Dermis microvascular lymphatic vessel endothelial cell (primary cell): ENCODE measurements around the gene RBM28. TPM values are rescaled to one million over a fixed set of nuclear protein-coding genes. Genes with fewer than 3 reads are reported as not detected.

Experiments used
- DNase-seq, 2 donors: peaks; one replicate each; pipeline versions ENCODE4 v3.0.0 to v3.0.0-alpha.2; 2010; ENCODE audit warnings: low read depth in 2 of 2
- total RNA-seq: library from RNA; depleted of rRNA; stranded (reverse); fragments of >200 nt; gene quantifications from 2 replicates; pipeline ENCODE4 v1.2.1, GENCODE V29; 2014

Gene RBM28
- total RNA-seq, 1 donor from 2014 or later, result 6.5 TPM

DNA sequence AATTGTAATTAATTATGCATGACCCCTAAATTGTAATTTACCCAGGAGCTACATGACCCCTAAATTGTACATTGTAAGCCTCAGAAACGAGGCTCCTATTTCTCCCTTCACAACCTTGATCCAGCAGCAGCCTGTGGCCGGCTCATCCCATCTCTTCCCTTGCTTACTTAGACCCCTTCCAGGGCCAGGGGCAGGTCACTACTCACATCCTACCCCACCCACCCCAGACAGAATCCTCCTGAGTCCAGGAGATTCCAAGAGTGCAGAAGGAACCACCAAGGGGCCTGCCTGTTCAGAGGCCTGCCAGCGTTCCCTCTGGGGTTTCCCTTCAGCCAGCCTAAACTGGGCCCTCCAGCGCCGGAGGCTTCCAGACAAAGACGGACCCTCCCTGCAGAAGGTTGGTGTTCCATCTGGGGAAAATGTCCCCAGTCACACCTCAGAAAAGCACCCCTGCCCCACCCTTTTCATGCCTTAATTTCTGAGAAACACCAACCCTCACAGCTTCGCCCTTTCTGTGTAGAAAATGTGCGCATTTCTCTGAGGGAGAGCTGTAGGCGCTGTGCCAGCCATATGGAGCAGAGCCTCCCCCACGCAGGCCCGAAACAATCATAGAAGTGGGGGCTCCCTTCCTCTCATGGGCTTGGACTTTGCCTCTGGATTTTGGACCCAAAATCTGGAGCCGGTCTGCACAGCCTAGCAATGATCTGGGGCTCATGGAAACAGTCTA lies 83.5 kb downstream of the RBM28 start:
- no peak for DNase-seq

DNA sequence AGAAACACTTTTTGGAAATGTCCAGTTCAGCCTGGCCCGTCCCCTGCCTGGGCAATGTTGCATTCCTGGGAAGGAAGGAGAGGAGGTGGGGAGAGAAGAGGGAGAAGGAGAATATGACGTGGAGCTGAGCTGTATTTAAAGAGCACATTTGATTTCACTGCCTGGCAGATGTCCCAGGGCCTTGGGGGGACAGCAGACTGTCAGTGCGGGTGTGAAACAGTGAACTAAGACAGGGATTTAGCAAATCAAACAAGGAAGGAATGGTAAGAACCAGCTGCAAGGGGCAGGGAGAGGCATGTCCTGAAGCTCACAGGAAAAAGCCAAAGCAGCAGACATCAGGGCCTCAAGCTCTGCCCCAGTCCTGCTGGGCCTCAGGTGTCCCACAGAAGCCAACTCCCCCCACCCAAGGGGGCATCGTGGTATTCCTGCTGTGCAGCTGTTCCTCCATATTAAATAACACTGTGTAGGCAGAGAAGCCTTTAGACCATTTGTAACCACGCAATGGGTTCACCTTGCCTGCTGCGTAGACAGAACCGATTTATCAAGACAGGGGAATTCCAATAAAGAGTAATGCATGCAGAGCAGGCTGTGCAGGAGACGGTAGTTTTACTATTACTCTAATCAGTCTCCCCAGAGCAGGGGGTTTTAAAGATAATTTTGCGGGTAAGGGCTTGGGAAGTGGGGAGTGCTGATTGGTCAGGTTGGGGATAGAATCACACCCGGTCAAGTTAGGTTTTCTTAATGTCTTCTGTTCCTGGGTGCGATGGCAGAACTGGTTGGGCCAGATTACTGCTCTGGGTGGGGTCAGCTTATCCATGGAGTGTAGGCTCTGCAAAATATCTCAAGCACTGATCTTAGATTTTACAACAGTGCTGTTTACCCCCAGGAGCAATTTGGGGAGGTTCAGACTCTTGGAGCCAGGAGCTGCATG lies 84.3 kb downstream of the RBM28 start:
- DNase-seq, result no peak

DNA sequence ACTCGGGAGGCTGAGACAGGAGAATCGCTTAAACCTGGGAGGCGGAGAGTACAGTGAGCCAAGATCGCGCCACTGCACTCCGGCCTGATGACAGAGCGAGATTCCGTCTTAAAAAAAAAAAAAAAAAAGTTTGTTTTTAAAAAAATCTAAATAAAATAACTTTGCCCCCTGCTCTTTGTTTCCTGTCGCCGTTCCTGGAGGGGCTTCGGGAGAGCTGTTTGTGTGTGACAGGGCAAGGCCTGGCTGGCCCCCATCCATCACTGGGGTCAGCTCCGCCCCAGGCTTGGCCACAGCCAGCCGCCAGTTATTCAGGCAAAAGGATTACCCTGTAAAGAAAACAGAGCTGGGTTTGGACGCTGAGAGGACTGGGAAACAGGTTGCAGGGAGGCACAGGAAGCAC lies 86.2 kb downstream of the RBM28 start:
- DNase-seq, result no peak

DNA sequence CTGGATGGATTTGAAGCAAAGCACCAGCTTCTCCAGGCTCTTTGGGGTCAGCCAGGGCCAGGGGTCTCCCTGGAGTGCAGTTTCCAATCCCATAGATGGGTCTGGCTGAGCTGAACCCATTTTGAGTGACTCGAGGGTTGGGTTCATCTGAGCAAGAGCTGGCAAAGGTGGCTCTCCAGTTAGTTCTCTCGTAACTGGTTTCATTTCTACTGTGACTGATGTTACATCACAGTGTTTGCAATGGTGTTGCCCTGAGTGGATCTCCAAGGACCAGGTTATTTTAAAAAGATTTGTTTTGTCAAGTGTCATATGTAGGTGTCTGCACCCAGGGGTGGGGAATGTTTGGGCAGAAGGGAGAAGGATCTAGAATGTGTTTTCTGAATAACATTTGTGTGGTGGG lies 88.4 kb downstream of the RBM28 start:
- no peak for DNase-seq

DNA sequence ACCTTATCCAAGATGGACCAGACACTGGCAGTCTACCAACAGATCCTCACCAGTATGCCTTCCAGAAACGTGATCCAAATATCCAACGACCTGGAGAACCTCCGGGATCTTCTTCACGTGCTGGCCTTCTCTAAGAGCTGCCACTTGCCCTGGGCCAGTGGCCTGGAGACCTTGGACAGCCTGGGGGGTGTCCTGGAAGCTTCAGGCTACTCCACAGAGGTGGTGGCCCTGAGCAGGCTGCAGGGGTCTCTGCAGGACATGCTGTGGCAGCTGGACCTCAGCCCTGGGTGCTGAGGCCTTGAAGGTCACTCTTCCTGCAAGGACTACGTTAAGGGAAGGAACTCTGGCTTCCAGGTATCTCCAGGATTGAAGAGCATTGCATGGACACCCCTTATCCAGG lies 89.2 kb downstream of the RBM28 start:
- DNase-seq, result no peak

DNA sequence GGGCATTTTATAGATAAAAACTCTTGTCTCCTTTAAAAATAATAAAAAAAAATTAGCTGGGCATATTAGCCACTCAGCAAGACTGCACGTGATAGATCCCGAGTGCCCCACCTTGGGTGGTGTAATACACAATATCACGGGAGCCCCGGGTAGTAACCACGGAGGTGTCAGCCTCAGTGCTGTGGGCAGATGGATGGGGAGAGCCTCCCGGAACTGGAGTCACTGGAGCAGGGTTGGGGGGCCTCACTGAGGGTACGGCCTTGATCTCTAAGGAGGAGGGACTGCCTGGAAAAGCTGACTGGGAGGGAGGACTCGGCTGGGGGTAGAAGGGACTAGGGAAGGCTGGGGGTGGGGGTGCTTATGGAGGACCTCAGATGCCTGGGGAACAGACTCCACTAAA lies 90.0 kb downstream of the RBM28 start:
- no peak for DNase-seq

DNA sequence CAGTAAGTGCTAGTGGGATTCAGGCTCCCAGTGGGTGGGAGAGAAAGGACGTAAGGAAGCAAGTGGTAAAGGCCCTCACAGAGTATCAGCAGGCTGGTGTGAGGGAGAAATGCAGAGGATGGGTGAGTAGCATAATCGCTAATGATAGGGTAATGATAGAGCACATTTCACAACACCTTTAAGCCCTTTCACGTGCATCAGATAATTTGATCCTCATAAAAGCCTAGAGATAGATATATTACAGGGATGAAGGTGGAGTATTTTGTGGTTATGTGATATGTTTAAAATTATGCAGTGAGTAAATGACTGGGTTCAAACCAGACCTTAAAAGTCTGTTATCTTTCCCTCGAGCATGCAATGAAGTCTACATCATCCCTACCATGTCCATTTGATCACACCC lies 92.4 kb downstream of the RBM28 start:
- no peak for DNase-seq

Other genes starting within 250 kb of the RBM28 start
- not detected in 2 replicates for gene LEP, start 102.6 kb downstream of the RBM28 start, total RNA-seq
- not detected in 2 replicates for gene PRRT4, start 17.8 kb upstream of the RBM28 start, total RNA-seq
- 54.9 and 63.5 TPM in 2 replicates for gene IMPDH1, start 66.1 kb upstream of the RBM28 start, total RNA-seq
- 8.3 and 10.2 TPM in 2 replicates for gene HILPDA, start 112.0 kb upstream of the RBM28 start, total RNA-seq
- 20.1 and 22.6 TPM in 2 replicates for gene METTL2B, start 132.8 kb upstream of the RBM28 start, total RNA-seq